GM12875 (cell line): ENCODE data around the gene MOG.

Source experiments
- H3K4me3 ChIP-seq: one replicate; pipeline ENCODE4 v1.5.1; 2011; ENCODE audit warnings: low read depth, low read length, control low read depth
- CTCF ChIP-seq: IDR thresholded peaks from 2 replicates; pipeline ENCODE4 v1.5.1; 2011; ENCODE audit warnings: low read depth, mild to moderate bottlenecking, control low read depth, inconsistent platforms, low read length, moderate library complexity, borderline replicate concordance; ENCODE audit not compliant: insufficient read depth

Gene MOG

GRCh38 chr6:29679962-29680361 lies 23.1 kb downstream of the MOG start:
- TF ChIP-seq CTCF: no peak
- no peak overlapping the region for H3K4me3 ChIP-seq

GRCh38 chr6:29680416-29680815 lies 23.5 kb downstream of the MOG start:
- no peak overlapping the region for H3K4me3 ChIP-seq
- no peak for TF ChIP-seq CTCF

- TF ChIP-seq CTCF: no peak
- H3K4me3 ChIP-seq: no peak within 1 kb of the TSS
Measured at GRCh38 chr6:29680904-29681303, 24.0 kb downstream of the MOG start, which contains the start of gene ZFP57. TSS of gene ZFP57 (minus strand) at chr6:29681152. CDS start at chr6:29677003, 4,149 bp downstream.

- no peak for TF ChIP-seq CTCF
- H3K4me3 ChIP-seq: no peak overlapping the region
Measured at GRCh38 chr6:29681811-29682210, 24.9 kb downstream of the MOG start.

- H3K4me3 ChIP-seq: no peak overlapping the region
- 0 out of 2 replicates have a peak, but pooled peaks have one; percentile 6 for TF ChIP-seq CTCF
Measured at GRCh38 chr6:29685718-29686326, 28.9 kb downstream of the MOG start.

GRCh38 chr6:29694637-29695036 lies 37.7 kb downstream of the MOG start:
- TF ChIP-seq CTCF: no peak
- no peak overlapping the region for H3K4me3 ChIP-seq
